PFSK-1 (cell line): ENCODE data around the gene FAIM2.

Experiments
- POLR2AphosphoS5 ChIP-seq: IDR thresholded peaks from 2 replicates; pipeline ENCODE4 v1.6.1; 2012; ENCODE audit warnings: low read depth, mild to moderate bottlenecking, control low read depth, low read length, moderate library complexity
- TAF1 ChIP-seq: IDR thresholded peaks from 2 replicates; pipeline ENCODE4 v1.6.1; 2012; ENCODE audit warnings: low read length, control low read depth, borderline replicate concordance; ENCODE audit not compliant: insufficient read depth
- TF ChIP-seq, protein P1 (sequence below), 2 experiments: IDR thresholded peaks; 2 replicates each; pipeline versions ENCODE4 v1.6.1 to v1.8.0; 2011 to 2012; ENCODE audit warnings: low read depth in 2 of 2, low read length in 2 of 2, control low read depth in 1 of 2, inconsistent platforms in 1 of 2, mild to moderate bottlenecking in 1 of 2, moderate library complexity in 1 of 2; ENCODE audit not compliant: insufficient read depth in 1 of 2

DNA sequence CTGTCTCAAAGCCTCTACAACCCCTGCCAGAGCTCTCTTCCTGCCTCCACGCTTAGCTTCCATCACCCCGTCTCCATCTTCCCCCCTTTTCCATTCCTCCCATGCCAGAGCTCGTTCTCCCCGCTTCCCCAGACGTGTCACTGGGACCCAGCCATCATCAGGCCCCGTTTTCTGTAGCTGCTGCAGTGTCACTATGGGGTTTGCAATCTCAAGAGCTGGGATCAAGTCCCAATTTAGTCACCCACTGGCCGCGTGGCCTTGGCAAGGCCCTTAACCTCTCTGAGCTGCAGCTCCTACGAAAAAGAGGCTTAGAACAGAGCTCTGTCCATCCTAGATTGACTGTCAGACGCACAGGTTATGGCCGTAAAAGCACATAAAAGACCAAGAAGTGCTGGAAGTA lies 901 bp upstream of the FAIM2 start:
- no peak for TF ChIP-seq TAF1
- TF ChIP-seq POLR2AphosphoS5 = no peak
- TF ChIP-seq, protein P1, sequence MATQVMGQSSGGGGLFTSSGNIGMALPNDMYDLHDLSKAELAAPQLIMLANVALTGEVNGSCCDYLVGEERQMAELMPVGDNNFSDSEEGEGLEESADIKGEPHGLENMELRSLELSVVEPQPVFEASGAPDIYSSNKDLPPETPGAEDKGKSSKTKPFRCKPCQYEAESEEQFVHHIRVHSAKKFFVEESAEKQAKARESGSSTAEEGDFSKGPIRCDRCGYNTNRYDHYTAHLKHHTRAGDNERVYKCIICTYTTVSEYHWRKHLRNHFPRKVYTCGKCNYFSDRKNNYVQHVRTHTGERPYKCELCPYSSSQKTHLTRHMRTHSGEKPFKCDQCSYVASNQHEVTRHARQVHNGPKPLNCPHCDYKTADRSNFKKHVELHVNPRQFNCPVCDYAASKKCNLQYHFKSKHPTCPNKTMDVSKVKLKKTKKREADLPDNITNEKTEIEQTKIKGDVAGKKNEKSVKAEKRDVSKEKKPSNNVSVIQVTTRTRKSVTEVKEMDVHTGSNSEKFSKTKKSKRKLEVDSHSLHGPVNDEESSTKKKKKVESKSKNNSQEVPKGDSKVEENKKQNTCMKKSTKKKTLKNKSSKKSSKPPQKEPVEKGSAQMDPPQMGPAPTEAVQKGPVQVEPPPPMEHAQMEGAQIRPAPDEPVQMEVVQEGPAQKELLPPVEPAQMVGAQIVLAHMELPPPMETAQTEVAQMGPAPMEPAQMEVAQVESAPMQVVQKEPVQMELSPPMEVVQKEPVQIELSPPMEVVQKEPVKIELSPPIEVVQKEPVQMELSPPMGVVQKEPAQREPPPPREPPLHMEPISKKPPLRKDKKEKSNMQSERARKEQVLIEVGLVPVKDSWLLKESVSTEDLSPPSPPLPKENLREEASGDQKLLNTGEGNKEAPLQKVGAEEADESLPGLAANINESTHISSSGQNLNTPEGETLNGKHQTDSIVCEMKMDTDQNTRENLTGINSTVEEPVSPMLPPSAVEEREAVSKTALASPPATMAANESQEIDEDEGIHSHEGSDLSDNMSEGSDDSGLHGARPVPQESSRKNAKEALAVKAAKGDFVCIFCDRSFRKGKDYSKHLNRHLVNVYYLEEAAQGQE (IDR thresholded peaks at IDR 0.05; ENCODE audit: insufficient read depth in 1 of 2, low read depth in 2 of 2, low read length in 2 of 2) = no peak
